H1 (cell line): ENCODE measurements around the gene FAN1. TPM values are rescaled to one million over a fixed set of nuclear protein-coding genes. Genes with fewer than 3 reads are reported as not detected.

Experiments used
- CTCF ChIA-PET: fragments of 300-600 bp; sonication (Branson Sonifier 250); formaldehyde crosslinking; loops from one replicate; lab custom pipeline; 2021; ENCODE audit not compliant: partially characterized antibody; lab: Charles Lee
- POLR2A ChIA-PET: fragments of 300-600 bp; sonication (Branson Sonifier 250); formaldehyde crosslinking; loops from one replicate; lab custom pipeline; 2021; ENCODE audit warnings: inconsistent platforms; ENCODE audit not compliant: partially characterized antibody; lab: Charles Lee
- DNase-seq, 2 experiments: peaks; one replicate each; pipeline versions ENCODE4 v3.0.0 to v3.0.0-alpha.2; 2010 to 2022; ENCODE audit warnings: low spot score in 2 of 2, low read depth in 1 of 2, mixed read lengths in 1 of 2
- FAIRE-seq: peaks from 2 replicates; lab custom pipeline; 2011; peaks lifted over from hg19 to GRCh38; lab: Jason Lieb, UNC
- H2AFZ ChIP-seq: 2 replicates; pipeline ENCODE4 v1.8.1; 2012; ENCODE audit warnings: low read length, inconsistent platforms
- H2AK5ac ChIP-seq: 2 replicates; pipeline ENCODE4 v1.6.1; 2013; ENCODE audit warnings: low read depth, low read length
- H2BK120ac ChIP-seq: replicated peaks from 2 replicates; pipeline ENCODE3; 2013; ENCODE audit warnings: low read depth, low read length, inconsistent platforms
- H2BK12ac ChIP-seq: 2 replicates; pipeline ENCODE4 v1.6.1; 2013; ENCODE audit warnings: low read depth, low read length
- H2BK15ac ChIP-seq: 2 replicates; pipeline ENCODE4 v1.6.1; 2013; ENCODE audit warnings: low read length
- H2BK20ac ChIP-seq: 2 replicates; pipeline ENCODE4 v1.6.1; 2013; ENCODE audit warnings: low read length
- H2BK5ac ChIP-seq: 2 replicates; pipeline ENCODE4 v1.6.1; 2013; ENCODE audit warnings: low read depth, low read length
- H3K14ac ChIP-seq: 2 replicates; pipeline ENCODE4 v1.6.1; 2013; ENCODE audit warnings: inconsistent platforms; ENCODE audit not compliant: insufficient read length
- H3K18ac ChIP-seq: 2 replicates; pipeline ENCODE4 v1.6.1; 2013; ENCODE audit warnings: low read length; ENCODE audit errors: extremely low read depth
- H3K23ac ChIP-seq: 2 replicates; pipeline ENCODE4 v1.6.1; 2013; ENCODE audit warnings: inconsistent platforms; ENCODE audit not compliant: insufficient read length
- H3K23me2 ChIP-seq: 2 replicates; pipeline ENCODE4 v1.6.1; 2013; ENCODE audit warnings: low read depth, low read length
- H3K27ac ChIP-seq: 2 replicates; pipeline ENCODE4 v1.6.1; 2011; ENCODE audit warnings: low read depth, low read length, inconsistent platforms
- H3K27me3 ChIP-seq, 4 experiments: replicated peaks in 1 of 4; 1 replicate in 1 of 4; 2 replicates in 3 of 4; pipeline versions ENCODE4 v1.6.1 to v1.8.1; 2011 to 2013; ENCODE audit warnings: low read length in 3 of 4, mild to moderate bottlenecking in 3 of 4, inconsistent platforms in 2 of 4, mixed read lengths in 2 of 4, moderate library complexity in 1 of 4; ENCODE audit not compliant: control insufficient read depth in 3 of 4, insufficient read depth in 3 of 4; ENCODE audit errors: extremely low read depth in 1 of 4
- H3K36me3 ChIP-seq, 4 experiments: 2 replicates each; pipeline versions ENCODE4 v1.6.1 to v1.8.1; 2011 to 2013; ENCODE audit warnings: mild to moderate bottlenecking in 4 of 4, low read length in 3 of 4, moderate library complexity in 2 of 4, control low read depth in 1 of 4, inconsistent platforms in 1 of 4; ENCODE audit not compliant: insufficient read depth in 4 of 4, control insufficient read depth in 2 of 4
- H3K4ac ChIP-seq: replicated peaks from 2 replicates; pipeline ENCODE3; 2013; ENCODE audit warnings: low read length, low read depth, mixed read lengths, inconsistent platforms; ENCODE audit not compliant: insufficient read length
- H3K4me1 ChIP-seq, 4 experiments: replicated peaks in 1 of 4; 1 replicate in 1 of 4; 2 replicates in 3 of 4; pipeline versions ENCODE4 v1.6.1 to v1.8.1; 2011 to 2013; ENCODE audit warnings: low read length in 3 of 4, inconsistent platforms in 2 of 4, mixed read lengths in 1 of 4; ENCODE audit not compliant: insufficient read depth in 4 of 4, control insufficient read depth in 3 of 4
- H3K4me2 ChIP-seq, 2 experiments: 2 replicates each; pipeline versions ENCODE4 v1.6.1 to v1.8.1; 2011 to 2013; ENCODE audit warnings: low read depth in 2 of 2, low read length in 2 of 2, control low read depth in 1 of 2, inconsistent platforms in 1 of 2, mild to moderate bottlenecking in 1 of 2; ENCODE audit not compliant: insufficient read depth in 1 of 2
- H3K4me3 ChIP-seq, 4 experiments: fragments of 200-600, 300-600 bp in 1 of 4; sonication (generic), shearing (Covaris generic), sonication (Bioruptor Twin) in 1 of 4; 2 replicates each; pipeline versions ENCODE4 v1.5.1 to v1.8.1; 2011 to 2016; ENCODE audit warnings: low read length in 4 of 4, low read depth in 3 of 4, control low read depth in 2 of 4, inconsistent platforms in 2 of 4, mild to moderate bottlenecking in 2 of 4, mixed read lengths in 1 of 4, moderate library complexity in 1 of 4; ENCODE audit not compliant: insufficient read depth in 2 of 4; ENCODE audit errors: extremely low read depth in 1 of 4
- H3K56ac ChIP-seq: replicated peaks from 2 replicates; pipeline ENCODE3; 2013; ENCODE audit warnings: low read depth, mild to moderate bottlenecking, mixed read lengths, low read length, inconsistent platforms; ENCODE audit not compliant: insufficient read length
- H3K79me1 ChIP-seq: 2 replicates; pipeline ENCODE4 v1.6.1; 2013; ENCODE audit warnings: low read depth, low read length, control low read depth
- H3K79me2 ChIP-seq, 2 experiments: 2 replicates each; pipeline versions ENCODE4 v1.6.1 to v1.8.1; 2012 to 2013; ENCODE audit warnings: low read length in 2 of 2, mild to moderate bottlenecking in 2 of 2, inconsistent platforms in 1 of 2; ENCODE audit not compliant: insufficient read depth in 2 of 2, control insufficient read depth in 1 of 2
- H3K9ac ChIP-seq, 4 experiments: replicated peaks in 1 of 4; 1 replicate in 1 of 4; 2 replicates in 3 of 4; pipeline versions ENCODE4 v1.6.1 to v1.8.1; 2011 to 2013; ENCODE audit warnings: low read depth in 3 of 4, low read length in 3 of 4, control low read depth in 2 of 4, mild to moderate bottlenecking in 2 of 4, moderate library complexity in 2 of 4, inconsistent platforms in 1 of 4; ENCODE audit errors: extremely low read depth in 1 of 4
- H3K9me3 ChIP-seq, 2 experiments: 2 replicates each; pipeline versions ENCODE4 v1.6.1 to v1.8.1; 2012 to 2013; ENCODE audit warnings: mild to moderate bottlenecking in 2 of 2, moderate library complexity in 2 of 2, control low read depth in 1 of 2, inconsistent platforms in 1 of 2, low read depth in 1 of 2, low read length in 1 of 2, mixed read lengths in 1 of 2; ENCODE audit not compliant: insufficient read depth in 2 of 2
- H4K20me1 ChIP-seq, 2 experiments: replicated peaks in 1 of 2; 2 replicates each; pipeline versions ENCODE3 to v1.8.1; 2011 to 2013; ENCODE audit warnings: inconsistent platforms in 2 of 2, low read length in 2 of 2, mild to moderate bottlenecking in 1 of 2; ENCODE audit not compliant: insufficient read depth in 2 of 2, control insufficient read depth in 1 of 2
- H4K5ac ChIP-seq: 2 replicates; pipeline ENCODE4 v1.6.1; 2013; ENCODE audit warnings: low read length, low read depth, mixed read lengths, inconsistent platforms; ENCODE audit not compliant: insufficient read length
- H4K8ac ChIP-seq: 2 replicates; pipeline ENCODE4 v1.8.0; 2013; ENCODE audit warnings: mild to moderate bottlenecking, moderate library complexity, low read length, inconsistent platforms; ENCODE audit not compliant: insufficient read depth; ENCODE audit errors: extremely low read depth
- H4K91ac ChIP-seq: replicated peaks from 2 replicates; pipeline ENCODE3; 2013; ENCODE audit warnings: low read length, mixed read lengths, inconsistent platforms; ENCODE audit not compliant: insufficient read length
- BRCA1 ChIP-seq: IDR thresholded peaks from 2 replicates; pipeline ENCODE4 v1.6.1; 2012; ENCODE audit warnings: low read depth, low read length, improper control_type of control experiment
- EGR1 ChIP-seq: IDR thresholded peaks from 2 replicates; pipeline ENCODE4 v1.6.1; 2011; ENCODE audit warnings: low read depth, low read length, borderline replicate concordance
- JUND ChIP-seq: IDR thresholded peaks from 2 replicates; pipeline ENCODE4 v1.6.1; 2011; ENCODE audit warnings: mild to moderate bottlenecking, improper control_type of control experiment, low read length
- SIN3A ChIP-seq, 2 experiments: IDR thresholded peaks in 1 of 2; conservative IDR thresholded peaks in 1 of 2; 2 replicates each; pipeline ENCODE4 v1.6.1; 2011 to 2012; ENCODE audit warnings: low read length in 2 of 2, improper control_type of control experiment in 1 of 2, low read depth in 1 of 2, mild to moderate bottlenecking in 1 of 2
- SIX5 ChIP-seq: IDR thresholded peaks from 2 replicates; pipeline ENCODE4 v1.6.1; 2011; ENCODE audit warnings: mild to moderate bottlenecking, low read depth, low read length
- TEAD4 ChIP-seq: IDR thresholded peaks from 2 replicates; pipeline ENCODE4 v1.6.1; 2012; ENCODE audit warnings: low read depth, low read length, inconsistent platforms, mixed read lengths
- WGBS, 2 experiments: shearing (Covaris generic) in 1 of 2; methylation state at CpG; one replicate each; pipeline versions ENCODE4 v1.1.6 to v1.1.7; 2013 to 2015; ENCODE audit warnings: low lambda C conversion rate in 2 of 2, mixed read lengths in 2 of 2, inconsistent platforms in 1 of 2, low coverage in 1 of 2, missing lambda C conversion rate in 1 of 2; ENCODE audit not compliant: insufficient replicate concordance in 2 of 2, insufficient coverage in 1 of 2, insufficient read length in 1 of 2; ENCODE audit errors: extremely low coverage in 1 of 2, missing lambda C conversion rate in 1 of 2; 5-methylcytosine and 5-hydroxymethylcytosine counted together
- polyA plus RNA-seq, 7 experiments: library from polyadenylated mRNA; depleted of rRNA in 3 of 7; stranded (reverse) in 5 of 7; unstranded in 2 of 7; fragments of >200 nt in 5 of 7; fragments of 200-250 nt in 2 of 7; gene quantifications; 1 replicate in 5 of 7; 2 replicates in 1 of 7; 4 replicates in 1 of 7; pipeline versions ENCODE4 v1.2.1 to v1.2.3, GENCODE V29; 2011 to 2013; ENCODE audit warnings: missing spikeins in 2 of 7, mixed read lengths in 2 of 7
- total RNA-seq: library from RNA; stranded (reverse); fragmentation: NEBNext Ultra II Directional; extraction: Animal tissue kit (Norgen Biotek cat#: 25700); gene quantifications from 2 replicates; pipeline ENCODE4 v1.2.1, GENCODE V29; 2021

Gene FAN1
- total and polyA plus RNA-seq, 2 of the 8 experiments (the other 6 are each of a cell fraction or from before 2014, with no cell fraction given) = 8.6 to 24.9 TPM

DNA sequence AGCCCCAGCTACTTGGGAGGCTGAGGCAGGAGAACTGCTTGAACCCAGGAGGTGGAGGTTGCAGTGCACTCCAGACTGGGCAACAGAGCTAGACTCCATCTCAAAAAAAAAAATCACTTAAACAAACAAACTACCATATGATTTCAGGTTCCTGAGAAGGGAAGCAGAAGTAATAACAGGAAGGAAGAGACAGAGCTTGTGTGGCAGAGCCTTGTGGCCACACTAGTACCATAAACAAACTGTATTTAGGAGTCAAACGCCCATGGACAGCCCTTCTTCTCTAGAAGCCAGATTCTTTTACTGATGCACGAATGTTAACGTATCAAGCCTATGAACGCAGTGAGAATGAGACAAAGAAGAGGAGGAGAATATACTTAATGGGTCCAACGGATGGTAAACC, 75.7 kb downstream of the FAN1 start:
- ChIA-PET POLR2A (no interaction called here), CTCF (interaction anchor here (0.6 to 1.5 kb wide), 4 partner anchors 9 to 150 kb away, joined by 3 to 5 read pairs (median 4); no protein-coding TSS in a partner anchor)
- Histone ChIP-seq H4K91ac (no peak overlapping the region), H3K18ac (no peak overlapping the region), H2BK20ac (no peak overlapping the region), H3K9ac (no peak overlapping the region), H3K4me3 (no peak overlapping the region), H2AFZ (no peak overlapping the region), H4K5ac (no peak overlapping the region), H3K79me2 (peaks cover 0 to 12% of the 10 kb centered on the region in 2 experiments; a peak in 1 of 4 replicates), H3K4me1 (no peaks in the 10 kb centered on the region), H3K23ac (no peak overlapping the region), H2BK5ac (no peak overlapping the region), H3K23me2 (no peaks in the 10 kb centered on the region), H3K56ac (no peak overlapping the region), H2BK12ac (no peak overlapping the region), H2AK5ac (no peak overlapping the region), H4K20me1 (peaks cover 0 to 2% of the 10 kb centered on the region in 2 experiments), H3K27me3 (no peaks in the 10 kb centered on the region; a peak in 1 of 7 replicates), H3K9me3 (no peaks in the 10 kb centered on the region), H3K36me3 (no peaks in the 10 kb centered on the region; a peak in 1 of 8 replicates), H3K79me1 (no peaks in the 10 kb centered on the region; the same call in 1 of the 2 replicates), H3K4me2 (no peak overlapping the region), H2BK15ac (no peak overlapping the region), H3K27ac (no peak overlapping the region), H2BK120ac (no peak overlapping the region), H3K14ac (no peak overlapping the region), H4K8ac (peak overlapping the region; percentile 42; the same call in 1 of the 2 replicates), H3K4ac (no peak overlapping the region)
- no peak for DNase-seq
- no peak for FAIRE-seq
- TF ChIP-seq TEAD4 (no peak), BRCA1 (no peak), EGR1 (no peak), SIX5 (no peak), JUND (no peak), SIN3A (conservative IDR thresholded peaks at IDR 0.05 in 1 of 2, IDR thresholded peaks at IDR 0.05 in 1 of 2; ENCODE audit: low read depth in 1 of 2, low read length in 2 of 2) (no peak)
- 94% methylated on average over 5 of the region's 5 CpGs; no CpG with 5 or more reads in 1 of the 2 experiments for WGBS, 2 experiments
